Left ventricle myocardium inferior (tissue), 1 donor: ENCODE results near the gene TSPAN14. TPM values are rescaled to one million over a fixed set of nuclear protein-coding genes. Genes with fewer than 3 reads are reported as not detected.
"Not testable (repeated sequence)": the region's sequence is repeated elsewhere in the genome, so short reads cannot be mapped to it uniquely, and the experiment has no call there.

Experiments
- DNase-seq: peaks from one replicate; pipeline ENCODE4 v3.0.0-alpha.2; 2020
- H3K27ac ChIP-seq: fragments of 200-600 bp; replicated peaks from 2 replicates; pipeline ENCODE4 v1.8.0; 2021
- H3K27me3 ChIP-seq: fragments of 200-600 bp; 2 replicates; pipeline ENCODE4 v1.8.0; 2021; ENCODE audit warnings: low read depth
- H3K36me3 ChIP-seq: fragments of 200-600 bp; 2 replicates; pipeline ENCODE4 v1.8.0; 2021
- H3K4me1 ChIP-seq: fragments of 200-600 bp; 2 replicates; pipeline ENCODE4 v1.8.0; 2021
- H3K4me3 ChIP-seq: fragments of 200-600 bp; 2 replicates; pipeline ENCODE4 v1.8.0; 2021; ENCODE audit warnings: mild to moderate bottlenecking, moderate library complexity
- H3K9me3 ChIP-seq: fragments of 200-600 bp; replicated peaks from 2 replicates; pipeline ENCODE4 v1.8.0; 2021
- intact Hi-C: fragments of 100-400 bp; cut with micrococcal nuclease; formaldehyde crosslinking; loops from one replicate; pipeline ENCODE4 v1.11.0; 2022
- total RNA-seq: library from RNA; stranded (reverse); fragmentation: NEBNext Ultra II Directional; extraction: Animal tissue kit (Norgen Biotek cat#: 25700); gene quantifications from one replicate; pipeline ENCODE4 v1.2.1, GENCODE V29; 2021
- TF ChIP-seq, protein P1 (sequence below): fragments of 200-600 bp; IDR thresholded peaks from 2 replicates; pipeline ENCODE4 v1.8.0; 2021; ENCODE audit warnings: antibody characterized with exemption, mild to moderate bottlenecking, borderline replicate concordance
- donor health status: DM: no; HTN: yes; CAD: no; lungs with severe emphysema.

The TSPAN14 gene
- total RNA-seq, 1 donor from 2014 or later, result 33.4 TPM

DNA sequence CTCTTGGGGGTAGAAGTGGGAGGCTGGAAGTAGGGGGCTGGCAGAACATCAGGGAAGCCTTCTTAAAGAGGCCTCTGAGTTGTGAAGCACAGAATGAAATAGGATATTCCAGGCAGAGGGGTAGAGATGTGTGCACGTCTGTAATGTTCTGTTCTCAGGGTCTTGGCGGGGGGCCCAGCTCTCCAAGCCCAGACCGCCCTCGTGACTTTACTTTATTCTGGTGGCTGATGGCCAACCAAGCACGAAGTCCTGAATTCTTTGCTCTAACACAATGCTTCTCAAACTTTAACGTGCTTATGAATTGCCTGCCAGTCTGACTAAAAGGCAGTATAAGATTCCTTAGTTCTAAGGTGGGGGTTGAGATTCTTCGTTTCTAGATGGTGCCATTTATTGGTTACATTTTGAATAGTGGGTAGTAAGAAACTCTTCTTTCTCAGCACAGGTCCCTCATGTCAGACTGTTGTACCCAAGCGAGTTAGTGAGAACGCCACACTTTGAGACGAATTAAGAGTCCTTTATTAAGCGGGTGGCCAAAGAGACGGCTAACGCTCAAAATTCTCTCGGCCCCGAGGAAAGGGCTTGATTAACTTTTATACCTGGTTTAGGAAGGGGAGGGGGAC lies 37.5 kb upstream of the TSPAN14 start:
- Histone ChIP-seq H3K27me3 (no peaks in the 10 kb centered on the region), H3K4me3 (peak overlapping the region; percentile 27), H3K27ac (peak overlapping the region; percentile 96), H3K4me1 (peaks cover 88% of the 10 kb centered on the region), H3K36me3 (peaks cover 13% of the 10 kb centered on the region), H3K9me3 (no peaks in the 10 kb centered on the region)
- TF ChIP-seq, protein P1, sequence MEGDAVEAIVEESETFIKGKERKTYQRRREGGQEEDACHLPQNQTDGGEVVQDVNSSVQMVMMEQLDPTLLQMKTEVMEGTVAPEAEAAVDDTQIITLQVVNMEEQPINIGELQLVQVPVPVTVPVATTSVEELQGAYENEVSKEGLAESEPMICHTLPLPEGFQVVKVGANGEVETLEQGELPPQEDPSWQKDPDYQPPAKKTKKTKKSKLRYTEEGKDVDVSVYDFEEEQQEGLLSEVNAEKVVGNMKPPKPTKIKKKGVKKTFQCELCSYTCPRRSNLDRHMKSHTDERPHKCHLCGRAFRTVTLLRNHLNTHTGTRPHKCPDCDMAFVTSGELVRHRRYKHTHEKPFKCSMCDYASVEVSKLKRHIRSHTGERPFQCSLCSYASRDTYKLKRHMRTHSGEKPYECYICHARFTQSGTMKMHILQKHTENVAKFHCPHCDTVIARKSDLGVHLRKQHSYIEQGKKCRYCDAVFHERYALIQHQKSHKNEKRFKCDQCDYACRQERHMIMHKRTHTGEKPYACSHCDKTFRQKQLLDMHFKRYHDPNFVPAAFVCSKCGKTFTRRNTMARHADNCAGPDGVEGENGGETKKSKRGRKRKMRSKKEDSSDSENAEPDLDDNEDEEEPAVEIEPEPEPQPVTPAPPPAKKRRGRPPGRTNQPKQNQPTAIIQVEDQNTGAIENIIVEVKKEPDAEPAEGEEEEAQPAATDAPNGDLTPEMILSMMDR, result no peak
- peak; percentile 86 for DNase-seq
- intact Hi-C loops, result no loop called here

DNA sequence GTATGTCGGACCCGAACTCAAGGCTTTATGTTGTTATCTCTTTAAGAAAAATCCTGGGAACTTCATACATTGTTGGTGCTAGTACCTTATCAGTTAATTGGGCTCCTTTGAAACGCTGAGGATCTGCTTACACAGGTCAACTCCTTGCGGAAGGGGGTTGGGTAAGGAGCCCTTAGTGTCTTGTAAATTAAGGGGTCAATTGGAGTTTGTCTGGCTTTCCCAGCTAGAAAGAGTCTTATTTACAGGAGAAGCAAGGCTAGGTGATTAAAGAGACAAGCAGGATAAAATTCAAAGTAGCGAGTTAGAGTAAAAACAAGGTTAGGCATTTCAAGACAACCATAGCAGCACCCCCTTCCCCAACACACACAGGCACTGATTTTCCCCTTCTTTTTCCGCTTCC lies 36.9 kb upstream of the TSPAN14 start:
- Histone ChIP-seq H3K27ac (peak overlapping the region; percentile 96), H3K36me3 (peaks cover 18% of the 10 kb centered on the region), H3K4me1 (peaks cover 85% of the 10 kb centered on the region)
- H3K9me3 ChIP-seq, H3K27me3 ChIP-seq, H3K4me3 ChIP-seq, DNase-seq, intact Hi-C loops: not testable (repeated sequence)

DNA sequence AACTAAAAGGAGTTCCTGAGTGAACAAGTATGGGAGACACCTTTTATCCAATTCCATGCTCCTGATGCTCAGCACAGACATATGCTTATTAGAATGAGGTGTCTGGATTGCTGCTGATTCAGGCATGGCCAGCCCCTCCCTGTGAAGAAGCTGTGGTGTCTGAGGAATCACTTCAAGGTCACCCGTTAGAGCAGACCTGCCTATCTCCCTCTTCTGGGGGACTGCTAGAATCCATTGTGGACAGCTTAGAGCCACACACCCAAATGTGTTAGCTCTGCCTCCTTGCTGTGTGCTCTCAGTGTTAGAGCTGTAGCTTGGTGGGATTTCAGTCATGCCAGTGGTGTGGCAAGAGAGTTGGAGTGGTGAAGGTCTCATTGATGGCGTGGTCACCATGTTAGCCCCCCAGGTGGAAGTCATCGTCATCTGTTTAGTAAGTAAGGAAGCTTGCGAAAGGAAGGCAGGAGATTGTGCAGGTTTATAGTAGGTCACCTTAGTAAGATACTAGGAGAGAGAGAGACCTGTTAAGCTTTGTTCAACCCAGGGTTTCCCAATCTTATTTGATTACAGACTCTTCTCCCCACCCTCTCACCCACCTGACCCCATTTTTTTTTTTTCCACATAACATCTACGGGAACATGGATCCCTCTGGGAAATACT lies 32.9 kb upstream of the TSPAN14 start:
- Histone ChIP-seq H3K36me3 (peaks cover 56% of the 10 kb centered on the region), H3K27me3 (no peaks in the 10 kb centered on the region), H3K4me3 (no peak overlapping the region), H3K9me3 (no peaks in the 10 kb centered on the region), H3K27ac (no peak overlapping the region), H3K4me1 (peaks cover 46% of the 10 kb centered on the region)
- DNase-seq, result no peak
- TF ChIP-seq, protein P1, result no peak
- intact Hi-C loops, result no loop called here

DNA sequence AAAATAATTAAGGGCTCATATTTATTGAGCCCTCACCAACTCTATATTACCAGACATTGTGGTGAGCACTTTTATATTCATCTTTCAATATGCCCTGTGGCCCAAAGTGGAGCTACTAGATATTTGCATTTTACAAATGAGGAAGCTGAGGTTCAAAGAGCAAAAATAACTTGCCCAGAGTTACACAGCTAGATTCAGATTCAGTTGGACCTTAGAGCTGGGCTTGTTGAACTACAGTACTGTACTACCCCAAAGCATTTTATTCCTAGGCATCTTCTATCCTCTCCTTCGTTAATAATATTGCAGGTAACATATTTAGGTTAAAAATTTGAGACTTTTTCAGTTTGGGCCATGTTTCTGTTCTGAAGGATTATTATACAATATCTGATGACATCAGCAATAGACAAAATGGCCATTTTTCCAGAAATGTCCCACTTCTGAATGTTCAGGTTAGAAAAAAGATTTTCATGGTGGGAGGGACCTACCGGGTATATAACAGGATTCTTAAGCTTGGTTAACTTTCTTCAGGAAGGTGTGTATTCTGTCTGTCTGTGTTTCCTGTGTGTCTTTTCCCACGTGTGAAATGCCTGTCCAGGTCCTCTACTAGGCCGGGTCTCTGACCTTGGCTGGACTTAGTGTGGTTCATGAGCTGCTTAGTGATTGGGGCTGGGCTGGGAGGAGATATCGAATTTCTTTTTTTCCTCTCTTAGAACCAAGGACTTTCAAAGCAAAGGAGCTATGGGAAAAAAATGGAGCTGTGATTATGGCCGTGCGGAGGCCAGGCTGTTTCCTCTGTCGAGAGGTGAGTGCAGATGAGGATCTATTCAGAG lies 32.2 kb upstream of the TSPAN14 start:
- Histone ChIP-seq H3K4me1 (peaks cover 39% of the 10 kb centered on the region), H3K36me3 (peaks cover 64% of the 10 kb centered on the region), H3K9me3 (no peaks in the 10 kb centered on the region), H3K27me3 (no peaks in the 10 kb centered on the region), H3K4me3 (no peak overlapping the region), H3K27ac (no peak overlapping the region)
- no peak for DNase-seq
- TF ChIP-seq, protein P1, result no peak
- intact Hi-C loops, result no loop called here

DNA sequence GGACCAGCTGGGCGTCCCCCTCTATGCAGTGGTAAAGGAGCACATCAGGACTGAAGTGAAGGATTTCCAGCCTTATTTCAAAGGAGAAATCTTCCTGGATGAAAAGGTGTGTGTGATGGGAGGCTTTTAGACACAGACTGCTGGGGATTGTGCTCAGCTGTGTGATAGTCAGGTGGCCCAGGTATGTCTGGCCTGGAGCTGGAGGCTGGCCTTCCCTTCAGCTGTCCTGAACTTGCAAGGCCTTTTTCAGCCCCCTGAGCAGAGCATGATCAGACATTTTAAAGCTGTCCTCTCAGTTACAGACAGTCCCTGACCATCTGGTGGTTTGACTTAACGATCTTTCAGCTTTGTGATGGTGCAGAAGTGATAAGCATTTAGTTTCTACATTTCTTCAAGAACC lies 28.2 kb upstream of the TSPAN14 start:
- H3K9me3 ChIP-seq, result no peaks in the 10 kb centered on the region
- H3K4me1 ChIP-seq, result peaks cover 6% of the 10 kb centered on the region
- TF ChIP-seq, protein P1, result no peak
- H3K27me3 ChIP-seq, result no peaks in the 10 kb centered on the region
- no peak overlapping the region for H3K4me3 ChIP-seq
- H3K36me3 ChIP-seq, result peaks cover 92% of the 10 kb centered on the region
- no peak for DNase-seq
- no peak overlapping the region for H3K27ac ChIP-seq
- intact Hi-C loops, result no loop called here
